Hepatocyte (in vitro differentiated cells): ENCODE results near the gene SDF4. TPM values are rescaled to one million over a fixed set of nuclear protein-coding genes. Genes with fewer than 3 reads are reported as not detected.

Source experiments
- DNase-seq: peaks from one replicate; pipeline ENCODE4 v3.0.0-alpha.2; 2016; ENCODE audit warnings: low spot score
- H2AFZ ChIP-seq: fragments of 200-600 bp; sonication (generic); 2 replicates; pipeline ENCODE4 v1.6.0; 2016; ENCODE audit warnings: antibody characterized with exemption, mild to moderate bottlenecking
- H3K27ac ChIP-seq: fragments of 200-600 bp; sonication (generic); 2 replicates; pipeline ENCODE4 v1.5.1; 2016; ENCODE audit warnings: mild to moderate bottlenecking
- H3K27me3 ChIP-seq: fragments of 200-600 bp; sonication (generic); 2 replicates; pipeline ENCODE4 v1.6.1; 2016
- H3K36me3 ChIP-seq: fragments of 200-600 bp; sonication (generic); replicated peaks from 2 replicates; pipeline ENCODE4 v1.5.1; 2016; ENCODE audit warnings: low read depth; ENCODE audit not compliant: insufficient read depth
- H3K4me1 ChIP-seq: fragments of 200-600 bp; sonication (generic); 2 replicates; pipeline ENCODE4 v1.5.1; 2016; ENCODE audit warnings: mild to moderate bottlenecking, moderate library complexity; ENCODE audit not compliant: insufficient read depth
- H3K4me2 ChIP-seq: fragments of 200-600 bp; sonication (generic); 2 replicates; pipeline ENCODE4 v1.6.0; 2016
- H3K4me3 ChIP-seq: fragments of 200-600 bp; sonication (generic); 2 replicates; pipeline ENCODE4 v1.5.1; 2016; ENCODE audit warnings: mild to moderate bottlenecking
- H3K79me2 ChIP-seq: fragments of 200-600 bp; sonication (generic); 2 replicates; pipeline ENCODE4 v1.6.0; 2017; ENCODE audit warnings: mild to moderate bottlenecking
- H3K9me2 ChIP-seq: fragments of 200-600 bp; sonication (generic); replicated peaks from 2 replicates; pipeline ENCODE4 v1.6.0; 2017; ENCODE audit warnings: mild to moderate bottlenecking; ENCODE audit not compliant: insufficient read depth
- H3K9me3 ChIP-seq: fragments of 200-600 bp; sonication (generic); 2 replicates; pipeline ENCODE4 v1.5.1; 2016; ENCODE audit warnings: low read depth, mild to moderate bottlenecking
- H4K20me1 ChIP-seq: fragments of 200-600 bp; sonication (generic); 2 replicates; pipeline ENCODE4 v1.6.0; 2016; ENCODE audit warnings: mild to moderate bottlenecking; ENCODE audit not compliant: insufficient read depth, poor library complexity, severe bottlenecking
- EZH2 ChIP-seq: fragments of 200-600 bp; sonication (generic); IDR thresholded peaks from 2 replicates; pipeline ENCODE4 v1.6.1; 2016; ENCODE audit warnings: antibody characterized with exemption, mild to moderate bottlenecking, borderline replicate concordance
- EZH2phosphoT487 ChIP-seq: fragments of 200-600 bp; sonication (generic); IDR thresholded peaks from one replicate; pipeline ENCODE4 v1.6.1; 2018; ENCODE audit warnings: antibody characterized with exemption, mild to moderate bottlenecking, low read depth, moderate library complexity; ENCODE audit not compliant: unreplicated experiment, severe bottlenecking
- WGBS: methylation state at CpG from one replicate; pipeline ENCODE4 v1.1.6; 2016; ENCODE audit warnings: low lambda C conversion rate; ENCODE audit errors: missing lambda C conversion rate; 5-methylcytosine and 5-hydroxymethylcytosine counted together
- polyA plus RNA-seq: library from polyadenylated mRNA; unstranded; fragments of >200 nt; fragmentation: Nextera tagmentation; extraction: Ambion mirVana; gene quantifications from 2 replicates; pipeline ENCODE4 v1.2.1, GENCODE V29; 2016
- total RNA-seq: library from RNA; depleted of rRNA; stranded (reverse); fragments of >200 nt; gene quantifications from 2 replicates; pipeline ENCODE4 v1.2.3, GENCODE V29; 2014
- TF ChIP-seq, protein P1 (sequence below): fragments of 200-600 bp; sonication (generic); IDR thresholded peaks from 2 replicates; pipeline ENCODE4 v1.5.1; 2016; ENCODE audit warnings: antibody characterized with exemption, mild to moderate bottlenecking; ENCODE audit not compliant: poor library complexity

The SDF4 gene
- total and polyA plus RNA-seq, 2 experiments from 2014 or later, result 156 to 296 TPM

DNA sequence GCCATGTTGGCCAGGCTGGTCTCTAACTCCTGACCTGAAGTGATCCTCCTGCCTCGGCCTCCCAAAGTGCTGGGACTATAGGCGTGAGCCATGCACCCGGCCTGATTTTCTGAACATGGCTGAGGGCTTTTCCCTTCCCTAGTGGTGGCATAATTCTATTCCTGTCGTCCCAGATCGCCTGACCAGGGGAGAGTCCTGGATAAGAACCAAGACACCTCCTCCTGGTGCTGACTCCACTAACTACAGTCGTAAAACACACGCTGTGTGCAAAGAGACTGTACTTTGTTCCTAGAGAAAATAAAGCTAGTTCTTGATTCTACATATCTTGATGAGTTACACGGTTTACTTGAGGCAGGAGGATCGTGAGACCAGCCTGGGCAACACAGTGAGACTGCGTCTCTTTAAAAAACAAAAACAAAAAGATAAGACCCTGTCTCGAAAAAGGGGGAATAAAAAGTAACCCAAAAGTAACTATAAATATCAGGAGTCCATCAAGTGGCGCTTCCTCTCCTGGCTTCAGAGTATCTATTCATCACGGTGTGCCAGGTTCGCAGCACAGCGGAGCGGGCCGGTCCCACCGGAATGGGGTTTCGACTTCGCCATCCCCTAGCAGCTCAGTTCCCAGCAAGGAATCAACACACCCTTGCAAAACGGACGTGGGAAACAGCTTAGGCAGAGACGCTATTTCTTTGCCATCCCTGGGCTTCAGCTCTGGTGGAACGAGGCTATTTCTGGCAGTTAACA is 973 bp downstream of the SDF4 start:
- TF ChIP-seq, protein P1, sequence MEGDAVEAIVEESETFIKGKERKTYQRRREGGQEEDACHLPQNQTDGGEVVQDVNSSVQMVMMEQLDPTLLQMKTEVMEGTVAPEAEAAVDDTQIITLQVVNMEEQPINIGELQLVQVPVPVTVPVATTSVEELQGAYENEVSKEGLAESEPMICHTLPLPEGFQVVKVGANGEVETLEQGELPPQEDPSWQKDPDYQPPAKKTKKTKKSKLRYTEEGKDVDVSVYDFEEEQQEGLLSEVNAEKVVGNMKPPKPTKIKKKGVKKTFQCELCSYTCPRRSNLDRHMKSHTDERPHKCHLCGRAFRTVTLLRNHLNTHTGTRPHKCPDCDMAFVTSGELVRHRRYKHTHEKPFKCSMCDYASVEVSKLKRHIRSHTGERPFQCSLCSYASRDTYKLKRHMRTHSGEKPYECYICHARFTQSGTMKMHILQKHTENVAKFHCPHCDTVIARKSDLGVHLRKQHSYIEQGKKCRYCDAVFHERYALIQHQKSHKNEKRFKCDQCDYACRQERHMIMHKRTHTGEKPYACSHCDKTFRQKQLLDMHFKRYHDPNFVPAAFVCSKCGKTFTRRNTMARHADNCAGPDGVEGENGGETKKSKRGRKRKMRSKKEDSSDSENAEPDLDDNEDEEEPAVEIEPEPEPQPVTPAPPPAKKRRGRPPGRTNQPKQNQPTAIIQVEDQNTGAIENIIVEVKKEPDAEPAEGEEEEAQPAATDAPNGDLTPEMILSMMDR, result peak; percentile 26
- no peak for TF ChIP-seq EZH2
- H3K4me1 ChIP-seq, result peaks cover 18% of the 10 kb centered on the region

DNA sequence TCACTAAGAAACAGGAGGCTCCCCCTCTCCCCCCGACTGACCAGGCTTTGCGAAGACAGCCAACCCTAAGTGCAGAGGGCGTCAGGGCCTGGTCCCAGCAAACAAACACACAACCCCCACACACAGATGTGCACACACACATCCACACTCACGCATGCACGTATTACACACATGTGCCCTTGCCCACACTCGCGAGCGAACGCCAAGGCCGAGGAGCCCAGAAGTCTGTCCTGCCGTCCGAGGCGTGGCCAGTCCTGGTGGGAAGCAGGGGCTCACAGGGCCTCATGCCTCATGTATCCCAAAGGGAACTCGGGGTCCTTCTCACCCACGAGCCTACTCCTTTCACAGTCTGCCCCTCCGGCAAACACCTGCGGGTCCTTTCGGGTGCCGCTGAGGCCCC is 2.0 kb downstream of the SDF4 start:
- no peak overlapping the region for H2AFZ ChIP-seq
- H3K4me2 ChIP-seq, result peak overlapping the region; percentile 91
- H3K27me3 ChIP-seq, result no peaks in the 10 kb centered on the region
- TF ChIP-seq EZH2phosphoT487 (no peak), EZH2 (no peak)
- TF ChIP-seq, protein P1, result no peak
- H3K4me1 ChIP-seq, result peaks cover 18% of the 10 kb centered on the region
- DNase-seq, result no peak
- H3K79me2 ChIP-seq, result peaks cover 78% of the 10 kb centered on the region
- no peak overlapping the region for H3K4me3 ChIP-seq
- H4K20me1 ChIP-seq, result peaks cover 38% of the 10 kb centered on the region
- H3K9me2 ChIP-seq, result no peaks in the 10 kb centered on the region
- no peaks in the 10 kb centered on the region for H3K9me3 ChIP-seq
- no peaks in the 10 kb centered on the region for H3K36me3 ChIP-seq
- H3K27ac ChIP-seq, result peak overlapping the region; percentile 95
- 95% methylated on average over 19 of the region's 19 CpGs for WGBS

More for the DNA sequence above, 973 bp downstream of the SDF4 start:
- Histone ChIP-seq H3K9me3 (no peaks in the 10 kb centered on the region), H3K4me3 (peak overlapping the region; percentile 86), H4K20me1 (peaks cover 28% of the 10 kb centered on the region), H3K27ac (peak overlapping the region; percentile 95), H3K36me3 (no peaks in the 10 kb centered on the region), H3K27me3 (no peaks in the 10 kb centered on the region), H3K9me2 (no peaks in the 10 kb centered on the region), H3K4me2 (peak overlapping the region; percentile 91), H3K79me2 (peaks cover 72% of the 10 kb centered on the region), H2AFZ (peak overlapping the region; percentile 47)
- peak; percentile 81 for DNase-seq
- 22% methylated on average over 24 of the region's 24 CpGs for WGBS

DNA sequence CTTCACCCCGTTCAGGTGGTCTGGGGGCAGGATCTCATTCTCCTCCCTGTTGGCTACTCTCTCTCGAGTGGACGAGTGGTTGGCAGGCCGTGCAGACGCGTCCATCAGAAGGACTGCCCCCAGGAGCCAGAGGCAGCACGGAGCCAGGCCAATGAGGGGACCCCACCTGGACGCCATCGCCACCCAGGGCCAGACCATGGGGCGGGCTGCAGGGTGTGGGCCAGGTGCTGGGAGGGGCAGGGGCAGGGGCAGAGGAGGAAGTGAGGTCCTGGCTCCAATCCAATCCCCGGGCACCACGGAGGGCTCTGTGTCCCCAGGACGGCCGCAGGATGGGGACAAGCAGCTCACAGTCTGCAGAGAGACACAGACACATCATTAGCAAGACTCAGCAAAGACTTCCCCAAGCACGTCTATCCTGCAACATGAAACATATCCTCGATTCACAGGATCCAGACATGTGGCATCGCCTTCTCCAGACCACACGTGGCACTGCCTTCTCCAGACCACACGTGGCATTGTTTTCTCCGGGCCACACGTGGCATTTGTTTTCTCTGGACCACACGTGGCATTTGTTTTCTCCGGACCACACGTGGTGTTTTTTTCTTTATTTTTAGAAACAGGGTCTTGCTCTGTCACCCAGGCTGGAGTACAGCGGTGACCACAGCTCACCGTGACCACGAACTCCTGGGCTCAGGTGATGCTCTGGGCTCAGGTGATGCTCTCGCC is 3.0 kb downstream of the SDF4 start:
- Histone ChIP-seq H3K9me2 (no peaks in the 10 kb centered on the region), H2AFZ (no peak overlapping the region), H3K4me2 (no peak overlapping the region), H3K27me3 (no peaks in the 10 kb centered on the region), H4K20me1 (peaks cover 44% of the 10 kb centered on the region), H3K79me2 (peaks cover 75% of the 10 kb centered on the region), H3K27ac (no peak overlapping the region), H3K4me3 (no peak overlapping the region), H3K4me1 (peaks cover 18% of the 10 kb centered on the region), H3K9me3 (no peaks in the 10 kb centered on the region), H3K36me3 (no peaks in the 10 kb centered on the region)
- DNase-seq, result no peak
- 95% methylated on average over 24 of the region's 28 CpGs for WGBS
- TF ChIP-seq EZH2phosphoT487 (no peak), EZH2 (no peak)
- TF ChIP-seq, protein P1, result no peak
